NCI-H146 treated with DMSO at 0.1 percent for 48 hours (cell line): Measurements from ENCODE around the gene LILRA1.
"Not testable (repeated sequence)": the region's sequence is repeated elsewhere in the genome, so short reads cannot be mapped to it uniquely, and the experiment has no call there.

Source experiments
- DNase-seq: peaks from one replicate; lab custom pipeline; 2025; ENCODE audit not compliant: unreplicated experiment; lab: John Stamatoyannopoulos, UW

Gene LILRA1

DNA sequence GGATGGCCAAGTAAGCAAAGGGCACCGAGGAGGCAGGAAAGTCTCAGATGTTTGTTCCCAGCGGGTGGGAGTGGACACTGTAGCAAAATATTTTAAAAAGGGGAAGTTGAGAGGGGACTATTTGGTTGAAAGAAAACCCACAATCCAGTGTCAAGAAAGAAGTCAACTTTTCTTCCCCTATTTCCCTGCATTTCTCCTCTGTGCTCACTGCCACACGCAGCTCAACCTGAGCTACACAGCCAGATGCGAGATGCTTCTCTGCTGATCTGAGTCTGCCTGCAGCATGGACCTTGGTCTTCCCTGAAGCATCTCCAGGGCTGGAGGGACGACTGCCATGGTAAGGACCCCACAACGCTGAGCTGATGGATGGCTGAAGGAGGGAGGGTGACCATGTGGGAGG, at the start of gene LILRA1:
Gene LILRA1, plus strand, starts transcription at position 188 of the 400 bp plus-strand sequence. CDS start 613 bp downstream, outside the sequence.
- DNase-seq, result not testable (repeated sequence)

DNA sequence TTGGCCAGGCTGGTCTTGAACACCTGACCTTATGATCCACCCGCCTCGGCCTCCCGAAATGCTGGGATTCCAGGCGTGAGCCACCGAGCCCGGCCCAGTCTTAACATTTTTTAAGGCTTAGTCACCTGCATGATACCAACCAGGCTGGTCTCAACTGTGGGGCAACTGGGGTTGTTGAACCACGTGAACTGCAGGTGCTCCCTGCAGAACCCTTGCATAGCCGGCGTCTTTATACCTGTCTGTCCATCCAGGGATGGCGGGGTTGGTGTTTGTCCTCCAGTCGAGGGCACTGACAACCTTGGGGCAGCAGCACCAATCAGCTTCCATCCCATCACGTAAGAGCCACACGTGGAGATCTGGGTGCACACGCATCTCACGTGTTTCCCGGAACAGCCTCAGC, 44.6 kb upstream of the LILRA1 start:
- DNase-seq, result no peak

DNA sequence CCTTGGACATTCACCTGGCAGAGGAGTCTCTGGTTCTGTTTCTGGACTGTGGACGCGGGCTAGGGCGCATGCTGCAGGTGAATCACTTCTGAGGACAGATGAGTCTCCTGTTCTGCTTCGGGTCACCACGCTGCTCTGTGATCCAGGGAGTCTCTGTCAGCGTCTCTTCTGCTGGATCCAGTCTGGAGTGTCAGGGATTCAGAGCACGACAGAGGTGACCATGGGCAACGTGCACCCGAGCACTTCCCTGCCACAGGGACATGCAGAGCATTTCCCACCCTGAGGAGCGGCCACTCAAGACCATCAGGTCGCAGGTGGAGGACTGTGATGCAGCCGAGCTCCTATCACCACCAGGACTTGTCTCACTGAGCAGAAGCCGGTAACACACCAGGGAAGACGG, 44.2 kb upstream of the LILRA1 start:
- no peak for DNase-seq

DNA sequence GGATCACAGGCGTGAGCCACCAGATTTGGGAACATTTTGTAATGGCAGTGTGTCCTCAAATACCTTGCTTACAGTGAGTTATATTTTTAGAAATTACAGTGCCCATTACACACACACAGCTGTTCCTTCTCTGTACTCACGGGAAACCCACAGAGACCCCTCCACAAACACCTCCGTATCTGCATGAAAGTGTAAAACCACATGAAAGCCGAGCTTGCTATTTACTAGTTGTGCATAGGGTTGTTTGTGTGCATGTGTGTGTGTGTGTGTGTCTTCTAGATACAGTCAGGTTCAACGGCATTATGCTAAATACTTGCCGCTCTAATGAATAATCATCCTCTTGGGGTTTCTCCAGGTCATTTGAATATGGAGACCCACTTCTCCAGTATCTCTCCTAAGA, 42.1 kb upstream of the LILRA1 start:
- DNase-seq, result no peak

DNA sequence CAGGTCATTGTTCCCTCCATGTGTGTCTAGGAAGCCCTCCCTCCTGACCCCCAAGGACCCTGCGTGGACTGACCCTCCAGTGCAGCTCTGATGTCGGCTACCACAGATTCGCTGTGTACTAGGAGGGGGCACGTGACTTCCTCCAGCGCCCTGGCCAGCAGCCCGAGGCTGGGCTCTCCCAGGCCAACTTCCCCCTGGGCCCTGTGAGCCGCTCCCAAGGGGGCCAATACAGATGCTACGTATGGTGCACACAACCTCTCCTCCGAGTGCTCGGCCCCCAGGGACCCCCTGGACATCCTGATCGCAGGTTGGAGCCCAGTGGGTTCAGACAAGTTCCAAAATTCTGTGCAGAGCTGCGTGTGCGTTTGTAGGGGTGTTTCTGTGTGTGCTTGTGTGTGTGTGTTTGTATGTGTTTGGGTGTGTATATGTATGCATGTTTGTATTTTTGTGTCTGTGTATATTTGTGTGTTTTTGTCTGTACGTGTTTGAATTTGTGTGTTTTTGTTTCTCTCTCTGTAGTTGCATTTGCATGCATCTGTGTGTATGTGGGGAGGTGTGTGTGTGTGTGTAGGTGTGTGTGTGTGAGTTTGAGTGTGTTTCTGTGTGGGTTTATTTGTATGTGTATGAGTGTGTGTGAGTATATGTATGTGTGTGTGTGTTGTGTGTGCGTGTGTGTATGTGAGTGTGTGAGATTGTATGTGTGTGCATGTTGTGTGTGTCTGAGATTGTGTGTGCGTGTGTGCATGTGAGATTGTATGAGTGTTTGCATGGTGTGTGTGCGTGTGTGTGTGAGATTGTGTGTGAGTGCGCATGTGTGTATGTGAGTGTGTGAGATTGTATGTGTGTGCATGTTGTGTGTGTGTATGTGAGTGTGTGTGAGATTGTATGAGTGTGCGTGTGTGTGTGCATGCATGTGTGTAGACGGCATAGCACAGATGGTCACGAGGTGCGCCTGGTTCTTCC, 41.2 kb upstream of the LILRA1 start:
- no peak for DNase-seq

DNA sequence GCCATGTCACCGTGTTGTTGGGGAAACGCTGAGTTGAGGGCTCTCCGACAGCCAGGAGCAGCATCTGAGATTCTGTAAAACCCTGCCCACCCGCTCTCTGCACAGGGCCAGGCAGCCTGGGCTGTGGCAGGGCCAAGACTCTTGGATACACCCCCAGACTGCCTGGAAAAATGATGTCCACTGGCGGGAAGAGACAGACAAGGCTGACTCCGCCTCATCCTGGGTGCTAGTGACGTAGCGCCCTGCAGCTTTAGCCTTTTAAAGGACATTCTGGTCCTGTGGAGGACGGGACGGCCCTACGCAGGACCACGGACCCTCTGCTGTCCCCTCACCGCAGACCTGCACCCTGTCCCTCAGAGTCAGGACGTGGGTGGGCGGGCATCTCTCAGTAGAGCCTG, 40.5 kb upstream of the LILRA1 start:
- no peak for DNase-seq

DNA sequence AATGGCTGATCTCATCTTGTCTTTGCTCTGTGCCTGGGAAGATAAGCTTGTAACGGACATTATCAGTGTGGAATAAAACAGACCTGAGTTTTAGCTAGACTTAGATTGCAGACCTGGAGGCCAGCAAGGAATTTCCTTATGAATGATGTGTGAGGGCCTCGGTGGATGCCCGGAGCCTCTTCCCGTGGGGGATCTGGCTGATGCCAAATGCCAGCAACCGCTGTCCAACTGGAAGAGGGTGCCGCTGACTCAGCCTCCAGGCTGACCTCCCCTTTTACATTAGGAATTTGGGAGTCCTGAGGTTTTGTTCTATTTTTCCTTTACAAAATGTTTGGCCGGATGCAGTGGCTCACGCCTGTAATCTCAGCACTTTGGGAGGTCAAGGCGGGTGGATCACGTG, 39.4 kb upstream of the LILRA1 start:
- DNase-seq, result no peak

DNA sequence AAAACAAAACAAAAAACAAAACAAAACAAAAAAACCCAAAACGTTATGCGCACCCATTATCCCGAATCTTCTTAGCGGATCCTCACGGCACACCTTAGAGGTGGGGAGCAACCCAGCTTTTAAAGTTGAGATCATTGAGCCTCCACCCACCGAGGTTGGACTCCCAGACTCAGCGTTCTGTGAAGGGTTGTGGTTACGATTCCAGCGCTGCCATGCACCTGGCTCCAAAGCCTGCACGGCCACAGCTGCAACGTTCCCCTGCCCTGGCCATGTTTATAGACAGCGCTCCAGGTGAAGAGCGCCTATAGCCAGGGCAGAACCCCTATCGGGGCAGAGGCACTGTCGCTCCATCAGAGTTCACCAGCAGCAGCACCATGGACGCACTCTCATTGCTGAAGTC, 38.5 kb upstream of the LILRA1 start:
- DNase-seq, result no peak

DNA sequence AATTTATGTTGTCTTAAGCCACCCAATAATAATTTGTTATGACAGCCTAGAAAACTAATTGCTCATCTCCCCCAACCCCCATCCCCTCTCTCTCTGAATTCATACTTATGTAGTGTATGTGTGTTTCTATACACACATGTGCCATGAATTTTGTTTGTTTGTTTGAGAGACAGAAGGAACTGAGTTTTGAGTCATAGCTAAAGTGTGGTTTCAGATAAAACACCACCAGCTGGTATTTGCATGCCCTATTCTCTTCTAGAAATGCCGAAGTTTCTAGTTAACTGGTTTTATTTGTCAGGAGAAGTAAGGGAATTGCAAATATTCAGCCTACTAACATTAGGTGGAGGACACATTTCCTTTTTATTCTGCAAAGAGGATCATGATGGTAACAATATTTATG, 37.2 kb upstream of the LILRA1 start:
- no peak for DNase-seq

DNA sequence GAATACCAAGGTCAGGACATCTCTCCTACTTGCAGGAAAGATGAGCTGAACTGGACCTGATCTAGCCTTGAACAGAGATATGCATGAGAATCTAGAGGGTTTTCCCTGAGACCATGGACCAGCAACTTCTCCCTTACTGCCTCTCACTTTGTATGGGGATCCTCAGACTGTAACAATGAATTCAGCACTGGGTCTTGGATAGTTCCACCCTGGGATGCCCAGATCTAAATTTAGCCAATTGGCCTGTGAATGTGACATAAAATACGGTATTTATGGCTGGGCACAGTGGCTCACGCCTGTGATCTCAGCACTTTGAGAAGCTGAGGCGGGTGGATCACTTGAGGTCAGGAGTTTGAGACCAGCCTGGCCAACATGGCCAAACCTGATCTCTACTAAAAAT, 35.1 kb upstream of the LILRA1 start:
- no peak for DNase-seq

DNA sequence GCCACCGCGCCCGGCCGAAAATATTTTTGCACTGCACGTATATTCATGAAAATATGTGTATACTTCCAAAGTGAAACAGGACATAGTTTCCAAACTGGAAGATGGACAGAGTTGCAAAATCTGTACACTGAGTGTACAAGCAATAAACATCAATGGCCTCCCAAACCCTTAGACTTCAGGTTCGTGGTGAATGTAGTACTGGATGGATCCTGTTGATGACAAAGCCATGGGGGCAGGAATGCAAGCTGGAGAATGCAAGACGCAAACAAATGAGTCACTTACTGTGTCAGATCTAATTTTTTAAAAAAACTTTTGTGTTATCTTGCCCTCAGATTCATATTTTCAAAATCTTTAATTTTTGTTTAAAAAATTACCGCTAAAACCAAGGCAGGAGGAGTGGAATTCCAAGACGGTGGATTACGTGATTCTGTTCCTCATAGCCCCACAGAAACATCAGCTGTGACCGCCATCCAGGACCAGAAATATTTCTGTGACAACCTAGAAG, 32.5 kb upstream of the LILRA1 start:
- no peak for DNase-seq

DNA sequence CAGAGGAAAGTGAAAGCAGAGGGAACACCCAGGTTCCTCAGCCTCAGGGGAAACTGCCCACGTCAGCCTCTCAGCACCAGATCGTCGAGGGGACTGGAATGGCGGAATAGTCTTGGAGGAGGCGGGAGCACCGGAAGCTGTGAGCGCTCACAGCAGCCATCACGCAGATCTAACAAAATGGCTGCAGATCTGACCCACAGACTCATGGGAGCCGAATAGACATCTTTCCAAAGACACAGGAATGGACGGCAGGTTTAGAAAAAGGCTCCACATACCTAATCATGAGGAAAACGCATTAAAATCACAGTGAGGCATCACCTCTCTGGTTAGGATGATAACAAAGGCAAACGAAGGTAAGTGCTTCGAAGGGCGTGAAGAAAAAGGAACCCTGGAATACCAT, 31.6 kb upstream of the LILRA1 start:
- no peak for DNase-seq

DNA sequence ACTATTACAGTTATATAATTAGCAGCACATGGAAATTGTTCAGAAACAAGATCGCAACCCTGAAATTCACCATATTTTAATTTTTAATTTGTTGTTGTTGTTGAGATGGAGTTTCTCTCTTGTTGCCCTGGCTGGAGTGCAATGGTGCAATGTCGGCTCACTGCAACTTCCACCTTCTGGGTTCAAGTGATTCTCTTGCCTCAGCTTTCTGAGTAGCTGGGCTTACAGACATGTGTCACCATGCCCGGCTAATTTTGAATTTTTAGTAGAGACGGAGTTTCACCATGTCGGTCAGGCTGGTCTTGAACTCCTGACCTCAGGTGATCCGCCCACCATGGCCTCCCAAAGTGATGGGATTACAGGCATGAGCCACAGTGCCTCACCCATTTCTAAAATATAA, 30.2 kb upstream of the LILRA1 start:
- DNase-seq, result not testable (repeated sequence)

DNA sequence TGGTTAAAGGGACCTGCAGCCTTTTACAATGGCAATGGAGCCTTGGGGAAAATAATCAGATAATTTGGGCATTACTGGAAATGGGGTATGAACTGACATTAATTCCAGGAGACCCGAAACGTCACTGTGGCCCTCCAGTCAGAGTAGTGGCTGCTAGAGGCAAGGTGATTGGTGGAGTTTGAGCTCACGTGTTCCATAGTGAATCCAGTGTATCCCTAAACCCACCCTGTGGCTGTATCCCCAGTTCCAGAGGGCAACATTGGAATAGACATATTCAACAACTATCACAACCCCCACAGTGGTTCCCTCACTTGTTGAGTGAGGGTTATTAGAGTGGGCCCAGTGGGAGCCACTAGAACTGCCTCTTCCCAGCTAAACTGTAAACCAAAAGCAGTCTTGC, 23.1 kb upstream of the LILRA1 start:
- DNase-seq, result no peak

DNA sequence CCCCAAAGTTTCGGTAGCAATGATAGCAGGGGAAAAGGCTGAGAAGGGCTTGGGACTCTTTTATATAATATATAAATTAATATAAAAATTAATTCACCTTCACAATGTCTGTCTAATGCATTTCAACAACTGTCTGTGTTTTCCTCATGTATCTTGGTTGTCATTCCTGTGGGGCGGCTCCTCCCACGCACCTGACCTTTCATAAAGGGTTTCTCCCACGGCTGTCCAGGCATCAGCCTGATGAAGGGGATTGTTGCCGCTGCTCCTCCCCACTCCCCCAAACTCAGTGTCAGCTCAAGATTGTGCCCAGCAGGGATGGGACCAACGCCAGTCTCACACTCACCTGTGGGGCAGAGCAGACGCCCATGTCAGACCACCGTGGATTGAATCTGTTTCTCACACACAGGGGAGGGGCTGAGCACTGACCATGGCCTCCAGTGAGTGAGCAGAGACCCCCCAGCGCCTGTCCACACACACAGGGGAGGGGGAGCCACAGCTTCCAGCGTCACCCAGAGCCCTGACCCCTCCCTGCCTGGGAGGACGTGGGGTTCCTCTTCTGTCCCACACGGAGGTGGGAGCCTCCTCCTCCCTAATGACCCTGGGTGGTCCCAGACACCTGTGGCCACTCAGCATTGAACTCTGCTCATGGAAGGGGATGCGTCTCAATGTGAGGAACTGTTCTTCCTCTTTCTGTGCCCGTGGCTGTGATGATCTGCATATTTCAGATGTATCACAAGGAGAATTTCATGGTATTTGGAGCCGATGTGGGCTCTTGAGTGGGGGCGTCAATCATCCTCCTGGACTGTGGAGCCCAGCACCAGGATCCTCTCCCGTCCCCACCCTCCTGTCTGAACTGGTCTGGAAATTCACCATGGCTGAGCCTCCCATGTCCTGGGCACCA, 21.5 kb upstream of the LILRA1 start:
- not testable (repeated sequence) for DNase-seq

DNA sequence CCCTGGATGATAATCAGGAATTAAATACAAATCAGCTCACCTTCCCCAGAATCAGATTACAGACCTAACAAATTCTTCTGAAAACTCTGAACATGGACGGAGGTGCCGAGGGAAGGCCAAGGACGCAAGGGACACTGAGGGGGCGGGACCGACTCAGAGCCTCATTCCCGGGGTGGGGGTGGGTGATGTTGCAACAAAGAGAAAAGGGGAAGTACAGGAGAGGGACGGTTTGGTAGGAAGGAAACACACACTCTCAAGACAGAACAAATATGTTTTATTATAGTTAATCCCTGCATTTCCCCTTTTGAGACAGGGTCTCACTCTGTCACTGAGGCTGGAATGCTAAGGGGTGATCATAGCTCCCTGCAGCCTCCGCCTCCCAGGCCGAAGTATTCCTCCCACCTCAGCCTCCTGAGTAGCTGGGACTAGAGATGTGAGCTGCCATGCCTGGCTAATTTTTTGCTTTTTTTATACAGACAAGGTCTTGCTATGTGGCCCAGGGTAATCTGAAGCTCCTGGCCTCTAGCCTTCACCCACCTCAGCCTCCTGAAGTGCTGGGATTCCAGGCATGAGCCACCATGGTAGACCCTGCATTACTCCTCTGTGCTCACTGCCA, 20.6 kb upstream of the LILRA1 start:
- no peak for DNase-seq

DNA sequence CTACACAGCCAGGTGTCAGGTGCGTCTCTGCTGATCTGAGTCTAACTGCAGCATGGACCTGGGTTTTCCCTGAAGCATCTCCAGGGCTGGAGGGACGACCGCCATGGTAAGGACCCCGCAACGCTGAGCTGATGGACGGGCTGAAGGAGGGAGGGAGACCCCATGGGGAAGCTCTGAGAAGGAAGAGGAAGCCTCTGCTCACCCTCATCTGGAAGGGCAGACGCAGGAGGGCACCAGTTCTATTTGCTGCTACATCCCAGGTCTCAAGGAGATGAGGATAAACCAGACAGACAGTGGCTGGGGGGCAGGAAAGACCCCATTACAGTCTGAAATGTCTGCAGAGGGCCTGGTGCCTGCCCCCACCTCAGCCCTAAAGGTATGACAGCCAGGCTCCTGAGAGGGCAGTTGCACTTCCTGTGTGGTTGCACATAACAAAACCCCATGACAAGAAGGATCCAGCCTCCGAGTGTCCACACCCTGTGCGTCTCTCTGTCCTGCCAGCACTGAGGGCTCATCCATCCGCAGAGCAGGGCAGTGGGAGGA, 20.0 kb upstream of the LILRA1 start, which contains the start of gene LILRA2:
Gene LILRA2, plus strand, starts transcription at position 461 of the 543 bp plus-strand sequence. CDS start 89 bp downstream, outside the sequence.
- no peak for DNase-seq

DNA sequence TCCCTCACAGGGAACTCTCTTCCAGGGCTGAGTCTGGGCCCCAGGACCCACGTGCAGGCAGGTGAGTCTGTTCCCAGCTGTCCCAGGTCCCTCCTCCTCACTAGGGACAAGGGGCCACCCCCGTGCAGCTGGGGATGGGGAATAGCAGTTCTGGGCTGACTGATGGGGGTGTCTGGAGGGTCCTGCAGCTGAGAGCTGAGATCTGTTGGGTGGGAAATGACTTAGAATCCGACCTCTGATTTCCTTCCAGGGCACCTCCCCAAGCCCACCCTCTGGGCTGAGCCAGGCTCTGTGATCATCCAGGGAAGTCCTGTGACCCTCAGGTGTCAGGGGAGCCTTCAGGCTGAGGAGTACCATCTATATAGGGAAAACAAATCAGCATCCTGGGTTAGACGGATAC, 19.4 kb upstream of the LILRA1 start:
- DNase-seq, result no peak

DNA sequence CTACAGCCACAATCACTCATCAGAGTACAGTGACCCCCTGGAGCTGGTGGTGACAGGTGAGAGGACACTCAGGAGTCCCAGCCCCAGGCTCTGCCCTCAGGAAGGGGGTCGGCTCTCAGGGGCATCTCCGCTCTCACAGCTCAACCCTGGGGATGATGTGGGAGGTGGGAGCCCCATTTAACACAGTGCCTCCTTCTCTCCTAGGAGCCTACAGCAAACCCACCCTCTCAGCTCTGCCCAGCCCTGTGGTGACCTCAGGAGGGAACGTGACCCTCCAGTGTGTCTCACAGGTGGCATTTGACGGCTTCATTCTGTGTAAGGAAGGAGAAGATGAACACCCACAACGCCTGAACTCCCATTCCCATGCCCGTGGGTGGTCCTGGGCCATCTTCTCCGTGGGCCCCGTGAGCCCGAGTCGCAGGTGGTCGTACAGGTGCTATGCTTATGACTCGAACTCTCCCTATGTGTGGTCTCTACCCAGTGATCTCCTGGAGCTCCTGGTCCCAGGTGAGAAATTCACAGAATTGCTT, 18.8 kb upstream of the LILRA1 start:
- no peak for DNase-seq

DNA sequence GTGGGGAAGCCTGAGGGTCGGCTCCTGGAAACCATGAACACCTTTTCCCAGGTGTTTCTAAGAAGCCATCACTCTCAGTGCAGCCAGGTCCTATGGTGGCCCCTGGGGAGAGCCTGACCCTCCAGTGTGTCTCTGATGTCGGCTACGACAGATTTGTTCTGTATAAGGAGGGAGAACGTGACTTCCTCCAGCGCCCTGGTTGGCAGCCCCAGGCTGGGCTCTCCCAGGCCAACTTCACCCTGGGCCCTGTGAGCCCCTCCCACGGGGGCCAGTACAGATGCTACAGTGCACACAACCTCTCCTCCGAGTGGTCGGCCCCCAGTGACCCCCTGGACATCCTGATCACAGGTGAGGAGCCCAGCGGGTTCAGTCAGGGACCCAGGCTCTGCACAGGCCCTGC, 18.2 kb upstream of the LILRA1 start:
- not testable (repeated sequence) for DNase-seq
